NCI-H524 (cell line): ENCODE data around the gene KRTAP10-8.
"Not testable (repeated sequence)": the region's sequence is repeated elsewhere in the genome, so short reads cannot be mapped to it uniquely, and the experiment has no call there.

Source experiments
- DNase-seq, 2 experiments: peaks; one replicate each; lab custom pipeline; 2025; lab: John Stamatoyannopoulos, UW

The KRTAP10-8 gene

DNA sequence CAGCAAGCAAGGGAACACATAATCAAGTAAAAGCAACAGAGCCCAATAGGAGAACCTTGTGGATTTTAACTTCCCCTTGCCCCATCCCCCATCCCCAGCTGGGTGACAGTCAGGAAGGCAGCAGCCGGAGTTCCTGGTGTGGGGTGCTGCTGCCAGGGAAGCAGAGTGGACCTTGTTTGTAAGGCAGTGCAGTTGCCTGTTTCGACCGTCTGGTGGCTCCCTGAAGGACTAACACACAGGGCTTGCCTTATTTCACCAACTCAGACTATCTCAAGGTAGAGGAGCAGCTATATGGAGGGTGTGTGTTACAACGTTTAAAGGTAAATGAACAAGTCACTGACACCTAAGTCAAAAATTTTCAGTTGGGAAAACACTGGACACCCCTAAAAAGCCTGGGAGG, 6.6 kb downstream of the KRTAP10-8 start:
- DNase-seq, result no peak

DNA sequence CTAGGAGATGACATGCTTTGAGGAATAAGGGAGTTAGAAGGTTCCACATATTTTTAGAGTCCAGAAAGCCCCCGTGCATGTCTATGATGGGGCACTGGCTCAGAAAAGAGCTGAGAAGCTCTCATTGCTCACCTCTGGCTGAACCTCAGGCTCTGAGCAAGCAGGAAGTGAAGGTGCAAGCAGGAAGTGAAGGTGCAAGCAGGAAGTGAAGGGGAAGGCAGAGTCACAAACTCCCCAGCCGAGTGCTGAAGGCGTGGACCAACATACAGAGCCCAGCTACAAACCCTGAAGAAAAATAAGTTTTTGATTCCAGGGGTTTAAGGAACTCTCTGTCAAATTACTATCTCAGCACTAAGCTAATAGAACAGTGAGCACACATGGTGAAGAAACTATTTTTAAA, 7.0 kb downstream of the KRTAP10-8 start:
- no peak for DNase-seq

DNA sequence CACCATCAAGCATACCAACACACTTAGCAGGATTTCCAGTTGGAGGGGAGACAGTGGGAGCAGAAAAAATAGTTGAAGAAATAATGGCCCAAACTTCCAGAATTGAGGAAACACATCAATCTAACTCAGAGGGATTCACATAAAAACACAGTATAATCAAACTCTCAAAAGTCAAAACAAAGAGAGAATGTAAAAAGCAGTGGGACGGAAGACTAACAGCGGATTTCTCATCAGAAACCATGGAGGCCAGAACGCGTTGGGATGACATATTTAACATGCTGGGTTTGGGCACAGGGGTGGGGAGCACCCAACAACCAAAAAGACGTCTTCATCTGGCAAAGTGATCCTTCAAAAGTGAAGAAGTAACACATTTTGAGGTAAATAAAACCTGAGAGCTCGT, 8.0 kb downstream of the KRTAP10-8 start:
- DNase-seq, result no peak

DNA sequence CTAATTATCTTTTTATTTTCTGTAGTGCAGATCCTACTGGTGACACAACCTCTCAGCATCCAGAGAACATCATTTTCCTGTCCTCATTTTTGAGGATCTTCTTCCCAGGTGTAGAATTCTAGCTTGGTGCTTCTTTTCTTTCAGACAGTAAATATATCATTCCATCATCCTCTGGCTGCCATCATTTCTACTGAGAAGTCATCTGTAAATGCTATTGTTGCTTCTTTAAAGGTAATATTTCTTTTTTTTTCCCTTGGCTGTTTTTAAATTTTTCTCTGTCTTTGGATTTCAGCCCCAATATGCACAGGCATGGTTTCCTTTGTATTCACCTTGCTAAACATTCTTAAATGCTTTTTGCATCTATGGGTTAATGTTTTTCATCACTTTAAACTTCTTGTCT, 11.7 kb downstream of the KRTAP10-8 start:
- DNase-seq, result no peak

DNA sequence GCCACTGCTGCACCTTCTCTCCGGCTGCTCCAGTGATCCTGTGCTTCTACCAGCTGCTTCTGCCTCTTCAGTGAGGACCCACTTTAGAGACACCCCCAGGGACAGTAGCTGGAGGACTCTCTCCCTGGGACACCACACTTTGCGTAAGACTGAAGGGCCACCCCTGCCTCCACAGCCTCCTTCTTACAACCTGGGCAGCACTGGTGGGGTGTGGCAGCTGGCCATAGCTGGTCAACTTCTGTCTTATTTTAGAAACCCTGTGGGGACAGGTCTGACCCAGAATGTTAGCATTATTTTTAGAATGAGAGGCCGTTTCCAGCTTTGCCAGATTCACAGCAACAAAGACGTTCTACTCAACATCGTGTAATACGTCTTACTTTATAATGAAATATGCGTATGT, 13.9 kb downstream of the KRTAP10-8 start:
- no peak for DNase-seq

GRCh38 chr21:44626262-44626661, 14.4 kb downstream of the KRTAP10-8 start:
- no peak for DNase-seq

DNA sequence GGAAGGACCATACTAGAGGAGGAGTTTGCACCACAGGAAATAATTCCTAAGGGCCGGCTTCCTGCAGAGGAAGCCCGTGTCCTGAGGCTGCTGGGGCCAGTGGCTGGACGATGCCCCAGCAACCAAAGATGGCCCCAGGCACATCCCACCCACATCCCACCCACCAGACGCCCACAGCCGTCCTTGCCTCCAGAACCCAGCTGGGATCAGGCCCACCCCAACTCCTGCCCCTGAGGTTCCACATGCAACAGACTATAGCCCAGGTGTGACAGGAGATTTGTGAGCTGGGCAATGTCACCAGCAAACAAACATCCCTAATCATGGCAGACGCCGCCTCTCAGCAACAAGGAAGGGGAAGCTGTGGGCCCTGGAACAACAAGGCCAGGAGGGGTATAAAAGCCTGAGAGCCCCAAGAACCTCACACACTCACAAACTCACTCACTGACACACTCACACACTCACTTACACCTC, 14.8 kb downstream of the KRTAP10-8 start, which contains the start of gene KRTAP10-9:
KRTAP10-9 (plus strand) TSS at position 421 of the 471 bp plus-strand sequence. CDS start 79 bp downstream, outside the sequence.
- DNase-seq, result no peak

DNA sequence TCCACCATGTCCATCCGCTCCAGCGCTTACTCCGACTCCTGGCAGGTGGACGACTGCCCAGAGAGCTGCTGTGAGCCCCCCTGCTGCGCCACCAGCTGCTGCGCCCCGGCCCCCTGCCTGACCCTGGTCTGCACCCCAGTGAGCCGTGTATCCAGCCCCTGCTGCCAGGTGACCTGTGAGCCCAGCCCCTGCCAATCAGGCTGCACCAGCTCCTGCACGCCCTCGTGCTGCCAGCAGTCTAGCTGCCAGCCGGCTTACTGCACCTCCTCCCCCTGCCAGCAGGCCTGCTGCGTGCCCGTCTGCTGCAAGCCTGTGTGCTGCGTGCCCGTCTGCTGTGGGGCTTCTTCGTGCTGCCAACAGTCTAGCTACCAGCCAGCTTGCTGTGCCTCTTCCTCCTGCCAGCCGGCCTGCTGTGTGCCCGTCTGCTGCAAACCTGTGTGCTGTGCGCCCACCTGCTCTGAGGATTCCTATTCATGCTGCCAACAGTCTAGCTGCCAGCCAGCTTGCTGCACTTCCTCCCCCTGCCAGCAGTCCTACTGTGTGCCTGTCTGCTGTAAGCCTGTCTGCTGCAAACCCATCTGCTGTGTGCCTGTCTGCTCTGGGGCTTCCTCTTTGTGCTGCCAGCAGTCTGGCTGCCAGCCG, 15.4 kb downstream of the KRTAP10-8 start:
- not testable (repeated sequence) for DNase-seq

DNA sequence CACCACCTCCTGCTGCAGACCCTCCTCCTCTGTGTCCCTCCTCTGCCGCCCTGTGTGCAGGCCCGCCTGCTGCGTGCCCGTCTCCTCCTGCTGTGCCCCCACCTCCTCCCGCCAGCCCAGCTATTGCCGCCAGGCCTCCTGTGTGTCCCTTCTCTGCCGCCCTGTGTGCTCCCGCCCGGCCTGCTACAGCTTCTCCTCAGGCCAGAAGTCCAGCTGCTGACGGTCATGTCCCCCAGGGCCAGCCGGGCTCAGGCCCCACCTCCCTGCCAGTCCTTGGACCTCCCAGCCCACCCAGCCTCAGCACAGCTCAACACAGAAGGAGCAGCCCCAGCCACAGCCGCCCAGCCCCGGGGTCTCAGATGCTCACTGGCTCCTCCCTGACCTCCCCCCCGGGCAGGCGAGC, 16.0 kb downstream of the KRTAP10-8 start:
- DNase-seq, result not testable (repeated sequence)

DNA sequence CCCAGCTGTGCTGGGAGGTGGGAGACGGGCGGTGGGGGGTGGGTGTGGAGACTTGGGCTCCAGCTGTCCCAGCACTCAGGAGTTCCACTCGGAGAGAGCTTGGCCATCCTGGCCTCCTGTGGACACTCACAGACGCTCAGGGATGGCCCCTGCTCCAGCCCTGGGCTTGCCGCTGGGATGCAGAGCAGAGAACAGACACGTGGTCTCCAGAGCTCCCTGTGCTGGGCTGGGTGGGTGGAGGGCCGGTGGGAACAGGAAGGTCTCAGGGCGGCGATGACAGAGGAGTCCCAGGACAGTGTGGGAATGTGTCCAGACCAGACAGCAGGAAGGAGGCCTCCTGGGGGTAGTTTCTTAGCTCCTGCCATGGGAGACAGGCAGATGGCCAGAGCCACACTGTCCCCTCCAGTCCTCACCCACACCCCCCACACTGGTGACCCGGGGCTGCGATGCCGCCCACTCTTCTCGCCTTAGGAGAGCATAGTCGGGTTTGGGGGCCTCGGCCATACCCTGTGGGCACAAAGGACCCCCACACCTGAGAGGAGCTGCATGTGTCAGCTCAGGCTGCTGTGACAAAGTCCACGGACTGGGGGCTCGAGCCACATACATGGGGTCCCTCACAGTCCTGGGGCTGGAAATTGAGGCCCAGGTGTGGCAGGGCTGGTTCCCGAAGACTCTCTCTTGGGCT, 17.0 kb downstream of the KRTAP10-8 start:
- no peak for DNase-seq

DNA sequence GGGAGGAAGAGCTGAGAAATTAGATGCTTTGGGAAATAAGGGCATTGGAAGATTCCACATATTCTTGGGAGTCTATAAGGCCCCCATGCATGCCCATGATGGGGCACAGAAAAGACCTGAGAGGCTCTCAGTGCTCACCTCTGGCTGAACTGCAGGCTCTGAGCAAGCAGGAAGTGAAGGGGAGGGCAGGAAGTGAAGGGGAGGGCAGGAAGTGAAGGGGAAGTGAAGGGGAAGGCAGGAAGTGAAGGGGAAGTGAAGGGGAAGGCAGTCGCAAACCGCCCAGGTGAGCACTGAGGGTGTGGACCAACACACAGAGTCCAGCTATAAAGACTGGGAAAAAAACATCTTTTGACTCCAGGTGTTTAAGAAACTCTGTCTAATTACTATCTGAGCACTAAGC, 18.6 kb downstream of the KRTAP10-8 start:
- no peak for DNase-seq

DNA sequence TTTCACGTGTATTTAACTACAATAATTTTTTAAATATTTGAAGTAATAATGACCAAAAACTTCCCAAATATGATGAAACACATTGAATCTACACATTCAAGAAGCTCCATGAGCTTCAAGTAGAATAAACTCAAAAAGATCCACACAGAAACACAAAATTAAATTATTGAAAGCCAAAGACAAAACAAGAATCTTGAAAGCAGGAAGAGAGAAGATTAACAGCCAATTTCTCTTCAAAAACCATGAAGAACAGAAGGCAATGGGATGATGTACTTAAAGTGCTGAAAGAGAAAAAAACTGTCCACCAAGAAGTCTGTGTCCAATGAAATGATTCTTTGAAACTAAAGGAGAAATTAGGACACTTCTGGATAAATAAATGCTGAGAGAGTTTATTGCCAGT, 20.2 kb downstream of the KRTAP10-8 start:
- DNase-seq, result no peak

- DNase-seq, result no peak
Measured at GRCh38 chr21:44636209-44637017, 24.5 kb downstream of the KRTAP10-8 start.

- peak; percentile 8 to 64 for DNase-seq
Measured at GRCh38 chr21:44637018-44637850, 25.4 kb downstream of the KRTAP10-8 start, which contains the start of gene KRTAP10-10. KRTAP10-10 (plus strand) TSS chr21:44637356; CDS start chr21:44637418, 62 bp downstream.

DNA sequence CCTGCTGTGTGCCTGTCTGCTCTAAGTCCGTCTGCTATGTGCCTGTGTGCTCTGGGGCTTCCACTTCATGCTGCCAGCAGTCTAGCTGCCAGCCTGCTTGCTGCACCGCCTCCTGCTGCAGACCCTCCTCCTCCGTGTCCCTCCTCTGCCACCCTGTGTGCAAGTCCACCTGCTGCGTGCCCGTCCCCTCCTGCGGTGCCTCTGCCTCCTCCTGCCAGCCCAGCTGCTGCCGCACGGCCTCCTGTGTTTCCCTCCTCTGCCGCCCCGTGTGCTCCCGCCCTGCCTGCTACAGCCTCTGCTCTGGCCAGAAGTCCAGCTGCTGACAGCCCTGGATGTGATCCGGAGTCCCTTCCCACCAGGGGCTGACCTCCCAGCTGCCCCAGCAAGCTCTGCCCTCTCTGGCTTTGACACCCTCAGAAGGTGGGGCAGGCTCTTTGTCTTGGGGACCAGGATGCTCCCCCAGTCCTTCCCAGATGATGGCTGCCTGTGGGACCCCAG, 26.0 kb downstream of the KRTAP10-8 start:
- not testable (repeated sequence) for DNase-seq

GRCh38 chr21:44638506-44639330, 26.8 kb downstream of the KRTAP10-8 start:
- DNase-seq, result not testable (repeated sequence)

GRCh38 chr21:44639331-44639655, 27.4 kb downstream of the KRTAP10-8 start:
- no peak for DNase-seq

DNA sequence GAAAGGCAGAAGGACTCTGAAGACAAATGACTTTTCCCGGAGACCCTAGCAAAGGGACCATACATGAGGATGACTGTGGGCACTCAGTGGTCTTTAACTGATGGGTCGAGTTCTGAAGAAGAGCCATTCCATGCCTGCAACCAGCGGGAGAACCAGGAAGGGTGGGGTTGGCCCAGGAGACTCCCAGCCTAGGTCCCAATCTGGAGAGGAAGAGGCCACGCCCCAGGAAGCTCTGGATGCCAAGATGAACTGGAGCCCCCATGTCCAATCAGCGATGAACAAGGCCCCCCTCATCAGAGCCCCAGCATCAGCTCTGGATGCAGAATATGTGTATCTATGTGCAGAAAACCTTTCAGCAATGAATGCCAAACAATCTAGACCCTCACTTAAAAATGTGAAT, 28.9 kb downstream of the KRTAP10-8 start:
- no peak for DNase-seq

GRCh38 chr21:44643741-44644310, 31.9 kb downstream of the KRTAP10-8 start:
- no peak for DNase-seq

- DNase-seq, result no peak
Measured at GRCh38 chr21:44644878-44645277, 33.0 kb downstream of the KRTAP10-8 start.
